SK-N-SH treated with all-trans-retinoic acid at 6 μM for 48 hours (cell line): ENCODE results near the gene ATP6V0E1.

ENCODE experiments used
- ARNTL ChIP-seq: fragments of 450-650 bp; formaldehyde crosslinking; IDR thresholded peaks from 2 replicates; pipeline ENCODE4 v1.5.0; 2020; ENCODE audit warnings: low read depth, mild to moderate bottlenecking, moderate library complexity, borderline replicate concordance
- TF ChIP-seq, protein P1 (sequence below): fragments of 250-450 bp; sonication (Bioruptor Pico); IDR thresholded peaks from 2 replicates; pipeline ENCODE4 v1.8.0; 2020; ENCODE audit warnings: mild to moderate bottlenecking, moderate library complexity, borderline replicate concordance

DNA sequence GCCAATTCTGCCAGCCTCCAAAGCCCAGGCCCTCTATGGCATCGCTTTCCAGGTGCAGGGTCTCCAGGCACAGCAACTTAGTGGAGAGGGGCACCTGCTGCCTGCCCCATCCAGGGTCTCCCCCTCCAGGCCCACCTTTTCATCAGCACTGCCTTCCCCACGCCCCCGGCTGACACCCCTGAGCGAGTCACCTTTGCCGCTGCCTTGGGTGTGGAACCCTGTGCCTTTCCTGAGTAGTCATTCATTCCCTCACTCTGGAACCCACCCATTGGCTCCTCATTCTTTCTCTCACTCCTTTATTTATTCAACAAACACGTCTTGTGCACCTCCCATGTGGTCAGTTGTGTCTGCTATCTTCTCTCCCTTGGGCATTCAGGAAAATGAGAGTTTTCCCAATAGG is 38.8 kb upstream of the ATP6V0E1 start:
- TF ChIP-seq ARNTL (CRISPR knock-in tag) = no peak
- TF ChIP-seq, protein P1, sequence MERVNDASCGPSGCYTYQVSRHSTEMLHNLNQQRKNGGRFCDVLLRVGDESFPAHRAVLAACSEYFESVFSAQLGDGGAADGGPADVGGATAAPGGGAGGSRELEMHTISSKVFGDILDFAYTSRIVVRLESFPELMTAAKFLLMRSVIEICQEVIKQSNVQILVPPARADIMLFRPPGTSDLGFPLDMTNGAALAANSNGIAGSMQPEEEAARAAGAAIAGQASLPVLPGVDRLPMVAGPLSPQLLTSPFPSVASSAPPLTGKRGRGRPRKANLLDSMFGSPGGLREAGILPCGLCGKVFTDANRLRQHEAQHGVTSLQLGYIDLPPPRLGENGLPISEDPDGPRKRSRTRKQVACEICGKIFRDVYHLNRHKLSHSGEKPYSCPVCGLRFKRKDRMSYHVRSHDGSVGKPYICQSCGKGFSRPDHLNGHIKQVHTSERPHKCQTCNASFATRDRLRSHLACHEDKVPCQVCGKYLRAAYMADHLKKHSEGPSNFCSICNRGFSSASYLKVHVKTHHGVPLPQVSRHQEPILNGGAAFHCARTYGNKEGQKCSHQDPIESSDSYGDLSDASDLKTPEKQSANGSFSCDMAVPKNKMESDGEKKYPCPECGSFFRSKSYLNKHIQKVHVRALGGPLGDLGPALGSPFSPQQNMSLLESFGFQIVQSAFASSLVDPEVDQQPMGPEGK (CRISPR knock-in tag) = no peak
